ENCODE data around the gene TMSB10. TPM values are rescaled to one million over a fixed set of nuclear protein-coding genes. Genes with fewer than 3 reads are reported as not detected.

Gene TMSB10
- total and polyA plus RNA-seq, 2 of the 13 experiments (the other 11 are each of a cell fraction or from before 2014, with no cell fraction given): 665 to 708 TPM

DNA sequence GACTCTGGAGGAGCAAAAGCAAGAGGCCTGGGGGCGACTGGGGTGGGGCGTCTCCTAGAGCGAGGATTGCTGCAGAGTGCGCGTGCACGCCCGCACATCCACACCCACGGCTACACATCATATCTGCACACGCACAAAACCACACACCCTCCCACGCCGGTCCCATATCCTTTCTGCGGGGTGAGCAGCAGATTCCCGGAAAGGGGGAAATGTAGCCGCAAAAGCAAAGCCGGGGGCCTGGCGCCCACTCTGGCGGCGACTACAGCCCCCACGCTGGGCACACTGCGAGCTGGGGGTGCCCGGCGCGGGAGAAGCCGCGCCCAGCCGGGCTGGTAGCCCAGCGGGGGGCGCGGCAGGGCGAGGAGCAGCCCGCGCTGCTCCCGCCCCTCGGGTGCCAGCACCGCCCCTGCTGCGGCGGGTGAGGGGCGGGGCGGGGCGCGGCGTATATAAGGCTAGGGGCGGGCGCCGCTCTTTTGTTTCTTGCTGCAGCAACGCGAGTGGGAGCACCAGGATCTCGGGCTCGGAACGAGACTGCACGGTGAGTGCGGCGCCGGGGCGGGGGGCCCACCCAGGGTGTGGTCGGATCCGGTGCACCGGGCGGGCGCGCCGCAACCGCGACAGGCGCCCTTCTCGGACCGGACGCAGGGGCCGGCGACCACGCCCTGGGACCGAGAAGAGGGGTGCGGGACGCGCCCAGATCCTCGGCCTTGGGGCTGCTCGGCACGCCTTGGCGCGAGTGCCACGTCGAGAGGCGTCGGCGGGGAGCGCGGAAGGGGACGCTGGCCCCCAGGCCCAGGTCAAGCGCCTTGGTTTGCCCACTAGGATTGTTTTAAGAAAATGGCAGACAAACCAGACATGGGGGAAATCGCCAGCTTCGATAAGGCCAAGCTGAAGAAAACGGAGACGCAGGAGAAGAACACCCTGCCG lies at the start of gene TMSB10 (continued):
- TF ChIP-seq, protein P1, sequence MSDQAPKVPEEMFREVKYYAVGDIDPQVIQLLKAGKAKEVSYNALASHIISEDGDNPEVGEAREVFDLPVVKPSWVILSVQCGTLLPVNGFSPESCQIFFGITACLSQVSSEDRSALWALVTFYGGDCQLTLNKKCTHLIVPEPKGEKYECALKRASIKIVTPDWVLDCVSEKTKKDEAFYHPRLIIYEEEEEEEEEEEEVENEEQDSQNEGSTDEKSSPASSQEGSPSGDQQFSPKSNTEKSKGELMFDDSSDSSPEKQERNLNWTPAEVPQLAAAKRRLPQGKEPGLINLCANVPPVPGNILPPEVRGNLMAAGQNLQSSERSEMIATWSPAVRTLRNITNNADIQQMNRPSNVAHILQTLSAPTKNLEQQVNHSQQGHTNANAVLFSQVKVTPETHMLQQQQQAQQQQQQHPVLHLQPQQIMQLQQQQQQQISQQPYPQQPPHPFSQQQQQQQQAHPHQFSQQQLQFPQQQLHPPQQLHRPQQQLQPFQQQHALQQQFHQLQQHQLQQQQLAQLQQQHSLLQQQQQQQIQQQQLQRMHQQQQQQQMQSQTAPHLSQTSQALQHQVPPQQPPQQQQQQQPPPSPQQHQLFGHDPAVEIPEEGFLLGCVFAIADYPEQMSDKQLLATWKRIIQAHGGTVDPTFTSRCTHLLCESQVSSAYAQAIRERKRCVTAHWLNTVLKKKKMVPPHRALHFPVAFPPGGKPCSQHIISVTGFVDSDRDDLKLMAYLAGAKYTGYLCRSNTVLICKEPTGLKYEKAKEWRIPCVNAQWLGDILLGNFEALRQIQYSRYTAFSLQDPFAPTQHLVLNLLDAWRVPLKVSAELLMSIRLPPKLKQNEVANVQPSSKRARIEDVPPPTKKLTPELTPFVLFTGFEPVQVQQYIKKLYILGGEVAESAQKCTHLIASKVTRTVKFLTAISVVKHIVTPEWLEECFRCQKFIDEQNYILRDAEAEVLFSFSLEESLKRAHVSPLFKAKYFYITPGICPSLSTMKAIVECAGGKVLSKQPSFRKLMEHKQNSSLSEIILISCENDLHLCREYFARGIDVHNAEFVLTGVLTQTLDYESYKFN (CRISPR knock-in tag; conservative IDR thresholded peaks at IDR 0.05): peak; percentile 61
- no peak for TF ChIP-seq ZNF652 (CRISPR knock-in tag; IDR thresholded peaks at IDR 0.05; ENCODE audit: borderline replicate concordance, low read depth)
- TF ChIP-seq, protein P2, sequence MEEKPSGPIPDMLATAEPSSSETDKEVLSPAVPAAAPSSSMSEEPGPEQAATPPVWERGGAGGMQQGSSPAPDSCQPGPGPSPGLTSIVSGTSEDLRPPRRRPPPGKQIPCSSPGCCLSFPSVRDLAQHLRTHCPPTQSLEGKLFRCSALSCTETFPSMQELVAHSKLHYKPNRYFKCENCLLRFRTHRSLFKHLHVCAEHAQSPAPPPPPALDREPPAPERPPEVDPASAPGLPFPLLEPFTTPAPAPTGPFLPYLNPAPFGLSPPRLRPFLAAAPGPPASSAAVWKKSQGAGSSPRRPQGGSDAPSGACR (CRISPR knock-in tag; IDR thresholded peaks at IDR 0.05): 0 out of 2 replicates have a peak, but pooled peaks have one; percentile 27
- peak; percentile 63 for TF ChIP-seq KMT2B (CRISPR knock-in tag; IDR thresholded peaks at IDR 0.05)
- TF ChIP-seq YEATS4 (CRISPR knock-in tag; IDR thresholded peaks at IDR 0.05; ENCODE audit: borderline replicate concordance): peak; percentile 99
- TF ChIP-seq, protein P3, sequence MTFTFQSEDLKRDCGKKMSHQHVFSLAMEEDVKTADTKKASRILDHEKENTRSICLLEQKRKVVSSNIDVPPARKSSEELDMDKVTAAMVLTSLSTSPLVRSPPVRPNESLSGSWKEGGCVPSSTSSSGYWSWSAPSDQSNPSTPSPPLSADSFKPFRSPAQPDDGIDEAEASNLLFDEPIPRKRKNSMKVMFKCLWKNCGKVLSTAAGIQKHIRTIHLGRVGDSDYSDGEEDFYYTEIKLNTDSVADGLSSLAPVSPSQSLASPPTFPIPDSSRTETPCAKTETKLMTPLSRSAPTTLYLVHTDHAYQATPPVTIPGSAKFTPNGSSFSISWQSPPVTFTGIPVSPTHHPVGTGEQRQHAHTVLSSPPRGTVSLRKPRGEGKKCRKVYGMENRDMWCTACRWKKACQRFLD (CRISPR knock-in tag; IDR thresholded peaks at IDR 0.05; ENCODE audit: borderline replicate concordance): peak; percentile 66; the same call in 1 of the 2 replicates
- peak; percentile 44 for TF ChIP-seq HNRNPLL (IDR thresholded peaks at IDR 0.05; ENCODE audit: low read depth, low read length, poor library complexity, severe bottlenecking)
- TF ChIP-seq ZNF335 (CRISPR knock-in tag; IDR thresholded peaks at IDR 0.05): no peak
- TF ChIP-seq DPF2 (CRISPR knock-in tag; IDR thresholded peaks at IDR 0.05; ENCODE audit: borderline replicate concordance, low read depth): peak; percentile 56; the same call in 1 of the 2 replicates
- no peak for TF ChIP-seq SMAD3 (CRISPR knock-in tag; IDR thresholded peaks at IDR 0.05)
- TF ChIP-seq HDAC2 (CRISPR knock-in tag; IDR thresholded peaks at IDR 0.05): peak; percentile 21
- no peak for TF ChIP-seq ZNF282 (IDR thresholded peaks at IDR 0.05; ENCODE audit: partially characterized antibody)
- no peak for TF ChIP-seq ZBTB7B (CRISPR knock-in tag; IDR thresholded peaks at IDR 0.05)
- TF ChIP-seq KLF6 (CRISPR knock-in tag; IDR thresholded peaks at IDR 0.05): peak; percentile 97
- TF ChIP-seq EP300 (IDR thresholded peaks at IDR 0.05; ENCODE audit: low read depth in 2 of 2, low read length in 2 of 2): peak in 1 of 2 experiments; percentile 29; a peak in 1 of 4 replicates
- TF ChIP-seq EP300 (CRISPR knock-in tag; IDR thresholded peaks at IDR 0.05; ENCODE audit: borderline replicate concordance): 0 out of 2 replicates have a peak, but pooled peaks have one; percentile 49
- TF ChIP-seq ZNF34 (CRISPR knock-in tag; IDR thresholded peaks at IDR 0.05; ENCODE audit: borderline replicate concordance): no peak

Data from HepG2 (cell line).